ENCODE data around the gene BRSK2.

The BRSK2 gene

GRCh38 chr11:1370186-1371025 is 19.3 kb upstream of the BRSK2 start:
- TF ChIP-seq TAF1 (IDR thresholded peaks at IDR 0.05; ENCODE audit: low read depth) (no peak), TCF12 (IDR thresholded peaks at IDR 0.05; ENCODE audit: low read depth) (no peak), CEBPB (IDR thresholded peaks at IDR 0.05) (no peak), USF1 (IDR thresholded peaks at IDR 0.05) (no peak), REST (IDR thresholded peaks at IDR 0.05; ENCODE audit: low read depth) (no peak), MAX (IDR thresholded peaks at IDR 0.05) (no peak), ZBTB7A (IDR thresholded peaks at IDR 0.05; ENCODE audit: low read depth) (no peak), YY1 (IDR thresholded peaks at IDR 0.05; ENCODE audit: low read depth) (no peak), RAD21 (IDR thresholded peaks at IDR 0.05; ENCODE audit: low read depth) (no peak), CREB1 (IDR thresholded peaks at IDR 0.05; ENCODE audit: low read depth) (no peak)

- TF ChIP-seq REST (IDR thresholded peaks at IDR 0.05; ENCODE audit: low read depth) = no peak
- no peak for TF ChIP-seq RAD21 (IDR thresholded peaks at IDR 0.05; ENCODE audit: low read depth)
- TF ChIP-seq TAF1 (IDR thresholded peaks at IDR 0.05; ENCODE audit: low read depth) = no peak
These were observed 18.8 kb upstream of the BRSK2 start for GRCh38 chr11:1371026-1371325.

- TF ChIP-seq TEAD4 (IDR thresholded peaks at IDR 0.05) = no peak
- TF ChIP-seq CREB1 (IDR thresholded peaks at IDR 0.05; ENCODE audit: low read depth) = no peak
- no peak for TF ChIP-seq USF1 (IDR thresholded peaks at IDR 0.05)
- no peak for TF ChIP-seq REST (IDR thresholded peaks at IDR 0.05; ENCODE audit: low read depth)
- TF ChIP-seq EGR1 (IDR thresholded peaks at IDR 0.05) = no peak
- TF ChIP-seq YY1 (IDR thresholded peaks at IDR 0.05; ENCODE audit: low read depth) = no peak
- no peak for TF ChIP-seq MAX (IDR thresholded peaks at IDR 0.05)
- no peak for TF ChIP-seq ZBTB7A (IDR thresholded peaks at IDR 0.05; ENCODE audit: low read depth)
- no peak for TF ChIP-seq TCF12 (IDR thresholded peaks at IDR 0.05; ENCODE audit: low read depth)
- TF ChIP-seq NFIC (IDR thresholded peaks at IDR 0.05) = no peak
- no peak for TF ChIP-seq FOXM1 (IDR thresholded peaks at IDR 0.05; ENCODE audit: borderline replicate concordance, low read depth)
- no peak for TF ChIP-seq TAF1 (IDR thresholded peaks at IDR 0.05; ENCODE audit: low read depth)
These were observed 18.4 kb upstream of the BRSK2 start for GRCh38 chr11:1371377-1371776.

- TF ChIP-seq REST (IDR thresholded peaks at IDR 0.05; ENCODE audit: low read depth) (no peak), CEBPB (IDR thresholded peaks at IDR 0.05) (no peak), CREB1 (IDR thresholded peaks at IDR 0.05; ENCODE audit: low read depth) (no peak), EP300 (IDR thresholded peaks at IDR 0.05; ENCODE audit: borderline replicate concordance) (no peak), USF1 (IDR thresholded peaks at IDR 0.05) (no peak), TAF1 (IDR thresholded peaks at IDR 0.05; ENCODE audit: low read depth) (no peak), NFIC (IDR thresholded peaks at IDR 0.05) (no peak), ZBTB7A (IDR thresholded peaks at IDR 0.05; ENCODE audit: low read depth) (no peak)
These were observed 17.8 kb upstream of the BRSK2 start for GRCh38 chr11:1371836-1372465.
